Measurements from ENCODE around the gene PHACTR2.
A peak's percentile ranks its signal among the peaks of the same experiment; 100 is the strongest.

Gene PHACTR2

DNA sequence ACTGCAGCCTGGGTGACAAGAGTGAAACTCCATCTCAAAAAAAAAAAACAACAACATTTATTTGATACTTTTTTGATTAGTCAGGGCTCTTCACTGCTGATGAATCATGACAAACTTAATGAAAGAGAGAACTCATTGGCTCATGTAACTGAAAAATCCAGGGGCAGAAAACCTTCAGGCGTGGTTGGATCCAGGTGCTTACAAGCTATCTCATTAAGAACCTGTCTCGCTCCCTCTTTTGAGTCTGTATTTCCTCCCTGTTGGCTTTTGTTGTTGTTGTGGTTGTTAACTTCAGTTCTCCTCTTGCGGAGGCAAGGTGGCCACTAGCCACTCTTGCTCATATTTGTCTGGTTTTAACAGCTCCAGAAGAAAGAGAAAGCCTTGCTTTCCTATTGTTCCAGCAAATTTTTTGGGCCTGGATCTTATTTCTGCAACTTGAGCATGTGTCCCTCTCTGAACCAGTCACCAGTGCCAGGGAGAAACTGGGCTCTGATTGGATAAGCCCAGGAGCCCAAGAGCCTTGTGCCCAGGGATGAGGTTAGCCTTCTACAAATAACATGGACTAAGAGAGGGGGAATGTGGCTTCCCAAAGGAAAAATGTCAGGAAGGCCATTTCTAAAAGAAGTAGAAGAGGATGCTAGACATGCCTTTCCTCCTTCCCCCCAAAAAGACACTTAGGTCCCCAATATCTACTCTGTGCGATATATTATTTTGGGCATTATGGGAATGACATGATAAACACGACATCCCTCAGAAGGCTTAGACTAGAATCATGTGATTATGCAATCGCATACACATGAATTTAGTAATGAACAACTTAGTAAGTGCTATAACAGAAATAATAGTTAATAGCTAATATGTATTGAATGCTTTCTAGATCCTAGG is 64.5 kb downstream of the PHACTR2 start:
- DNase-seq (ENCODE audit: low spot score) = no peak

DNA sequence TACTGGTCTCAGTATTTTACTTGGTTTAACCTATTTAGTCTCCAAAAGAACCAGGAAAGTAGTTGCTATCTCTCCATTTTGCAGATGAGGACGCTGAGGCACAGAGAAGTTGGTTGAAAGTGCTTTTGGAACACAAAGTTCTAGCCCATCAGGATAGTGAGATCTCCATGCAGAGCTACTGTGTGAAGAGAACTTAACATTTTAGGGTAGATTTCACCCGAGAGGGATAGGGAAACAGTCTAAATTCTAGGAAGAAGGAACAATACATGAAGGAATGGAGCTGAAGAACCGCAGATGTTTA is 65.1 kb downstream of the PHACTR2 start:
- no peak for DNase-seq (ENCODE audit: low spot score)

DNA sequence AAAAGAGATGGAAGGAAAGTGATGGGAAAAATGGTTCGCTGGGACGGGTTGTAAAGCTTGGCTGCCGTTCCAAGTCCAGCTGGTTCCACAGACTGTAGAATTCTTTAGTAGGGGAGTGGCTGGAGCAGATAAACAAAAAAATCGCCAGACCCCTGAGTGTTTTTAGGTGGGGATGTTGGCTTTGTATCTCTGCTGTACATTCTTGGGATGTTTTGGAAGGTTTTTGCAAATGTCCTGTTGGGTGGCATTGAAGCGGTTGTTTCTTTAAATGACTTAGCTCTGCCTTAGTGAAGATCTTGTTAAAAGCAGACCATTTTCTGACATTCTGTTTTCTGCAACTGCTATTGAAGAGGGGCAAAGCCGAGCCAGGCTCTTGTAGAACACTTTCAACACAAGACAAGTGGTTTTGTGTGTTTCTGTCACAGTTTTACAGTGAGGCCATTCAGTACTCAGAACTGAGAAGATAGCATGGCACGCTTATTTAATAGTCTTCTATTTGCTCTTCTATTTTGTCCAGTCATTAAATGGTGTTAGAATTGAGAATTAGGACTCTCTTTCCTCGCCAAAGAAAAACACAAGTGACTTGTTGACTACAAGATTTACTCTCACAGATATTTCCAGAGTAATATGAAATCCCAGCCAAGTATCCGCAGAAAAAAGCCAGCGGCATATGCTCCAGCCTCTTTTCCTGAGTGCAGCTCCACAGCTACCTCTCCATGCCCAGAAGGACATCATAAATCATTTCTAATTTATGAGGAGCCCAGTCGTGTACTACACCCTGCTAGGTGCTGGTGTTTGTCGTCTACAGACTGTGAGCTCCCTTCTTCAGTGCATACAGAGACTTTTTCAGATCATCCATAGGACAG is 65.8 kb downstream of the PHACTR2 start:
- no peak for DNase-seq (ENCODE audit: low spot score)

DNA sequence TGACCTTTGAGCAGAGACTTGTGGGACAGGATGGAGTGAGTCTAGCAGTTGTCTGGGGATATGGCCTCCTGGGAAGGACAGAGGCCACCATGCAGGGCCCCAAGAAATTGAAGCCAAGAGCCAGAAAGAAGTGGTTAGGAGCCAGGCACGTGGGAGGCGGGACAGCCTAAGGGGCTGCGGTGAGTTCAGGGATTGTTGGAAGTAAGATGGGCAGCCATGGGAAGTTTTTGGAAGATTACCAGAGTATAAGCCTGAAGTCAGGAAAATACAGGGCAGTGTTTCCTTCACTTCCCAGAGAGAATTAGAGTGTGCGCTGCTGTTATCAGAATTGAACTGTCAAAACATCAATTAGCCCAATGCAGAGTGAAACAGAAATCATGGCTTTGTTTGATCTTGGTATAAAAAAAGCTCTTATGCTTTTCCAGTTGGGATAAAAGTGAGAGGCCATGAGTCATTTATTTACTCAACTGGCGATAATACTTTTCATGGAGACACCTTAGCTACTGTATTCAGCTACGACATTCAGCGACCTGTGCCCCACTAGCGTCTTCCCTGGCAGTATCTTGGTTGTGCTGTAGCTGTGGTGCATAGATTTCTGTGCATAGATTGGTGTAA is 66.9 kb downstream of the PHACTR2 start:
- DNase-seq (ENCODE audit: low spot score) = no peak

DNA sequence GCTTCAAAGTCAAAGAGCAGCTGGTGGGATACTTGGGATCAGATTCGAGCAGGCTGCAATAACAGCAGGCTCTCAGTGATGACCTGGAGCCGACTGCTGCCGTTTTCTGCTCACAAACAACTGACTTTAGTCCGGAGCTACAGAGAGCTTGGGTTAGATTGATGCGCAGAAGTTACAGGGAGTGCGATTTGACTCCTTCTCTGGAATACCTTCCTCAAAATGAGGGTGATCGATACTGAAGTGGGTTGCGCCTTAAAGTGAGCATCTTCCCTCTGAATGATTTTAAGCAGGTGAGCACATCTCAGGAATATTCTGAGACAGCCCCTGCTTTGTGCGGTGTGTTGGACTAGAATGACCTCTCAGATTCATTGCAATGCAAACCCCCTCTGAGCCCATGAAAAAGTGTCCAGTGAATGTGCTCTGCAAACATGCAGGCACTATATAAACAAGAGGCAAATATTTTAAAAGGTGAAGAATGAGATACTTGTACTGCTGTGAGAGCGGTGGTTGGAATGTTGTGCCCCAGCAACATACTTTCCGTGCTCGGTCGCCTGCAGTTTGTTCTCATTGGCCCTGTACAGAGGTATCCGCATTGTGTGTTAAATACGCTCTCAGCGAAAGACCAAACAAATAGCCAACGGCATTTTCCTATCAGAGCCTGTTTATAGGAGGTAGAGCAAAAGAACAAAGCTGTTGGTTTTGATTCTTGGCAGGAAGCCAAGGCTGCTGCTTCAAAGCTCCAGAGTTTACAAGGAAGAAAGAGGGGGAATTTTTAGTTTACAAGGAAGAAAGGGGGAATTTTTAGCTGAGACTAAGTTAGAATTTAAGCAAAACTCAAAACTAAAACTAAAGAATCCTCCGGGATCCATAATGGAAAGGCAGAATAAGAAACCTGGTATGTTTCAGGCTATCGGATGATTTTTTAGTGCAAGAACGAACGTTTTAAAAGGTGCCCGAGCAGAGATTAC is 67.7 kb downstream of the PHACTR2 start:
- DNase-seq (ENCODE audit: low spot score) = peak; percentile 46

DNA sequence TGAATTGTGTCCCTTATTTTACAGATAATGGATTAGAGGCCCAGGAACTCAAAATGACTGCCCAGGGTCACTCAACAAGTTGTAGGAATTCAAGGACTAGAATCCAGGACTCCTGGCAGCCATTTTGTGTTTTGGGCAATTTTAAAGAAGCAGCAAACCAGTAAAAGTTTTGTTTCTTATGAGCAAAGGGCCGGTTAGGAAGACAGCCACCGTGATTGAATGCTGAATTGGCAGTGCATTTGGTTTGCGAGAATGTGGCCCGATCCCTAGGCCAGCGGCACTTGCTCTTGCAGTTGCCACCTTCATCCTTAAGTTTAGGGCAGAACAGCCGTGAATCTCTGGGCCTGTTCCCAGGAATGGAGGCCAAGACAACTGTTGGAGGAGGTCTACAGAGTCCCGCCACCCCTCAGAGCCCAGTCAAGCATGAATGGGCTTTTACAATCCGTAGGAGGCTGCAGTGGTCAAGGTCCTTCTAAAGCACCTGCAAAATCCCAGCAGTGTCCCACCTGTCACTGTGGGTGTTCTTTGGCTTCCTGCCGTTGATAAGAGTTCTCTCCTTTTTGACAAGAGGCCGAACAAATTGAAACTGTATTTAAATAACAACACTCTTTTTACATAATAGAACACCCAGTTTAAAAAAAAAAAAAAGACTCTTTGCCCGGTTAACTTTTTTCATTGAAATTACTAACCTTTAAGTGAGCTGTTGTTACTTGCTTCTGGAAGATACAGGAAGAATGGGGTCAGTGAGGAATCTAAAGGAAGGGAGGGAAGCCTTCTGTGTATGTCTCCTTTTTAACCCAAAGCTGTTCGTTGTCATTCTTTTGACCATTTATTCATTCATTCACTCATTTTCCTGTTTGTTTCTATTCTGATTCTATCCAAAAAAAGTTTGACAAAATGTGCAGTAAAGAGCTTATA is 68.7 kb downstream of the PHACTR2 start:
- no peak for DNase-seq (ENCODE audit: low spot score)

DNA sequence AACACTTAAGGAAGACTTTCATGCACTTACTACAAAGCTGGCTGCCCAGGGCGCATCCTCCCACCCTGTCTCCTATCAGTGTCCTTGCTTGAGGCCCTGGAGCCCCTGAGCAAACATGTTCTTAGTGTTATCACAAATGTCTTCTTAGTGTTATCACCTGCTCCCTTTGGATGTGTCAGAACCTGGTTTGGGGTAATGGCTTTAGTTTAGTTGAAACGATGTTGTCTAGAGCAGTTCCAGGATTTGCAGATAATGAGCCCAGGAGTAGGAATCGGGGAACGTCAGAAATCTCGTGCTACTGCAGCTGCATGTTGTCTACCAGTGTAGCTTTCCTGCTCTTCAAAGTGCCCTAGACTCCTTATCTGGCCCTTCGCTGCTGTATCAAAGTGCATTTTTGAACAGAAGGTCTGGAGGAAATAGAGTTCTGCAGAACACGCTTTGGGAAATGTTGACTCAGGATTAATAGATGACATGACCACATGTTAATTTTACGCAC is 69.6 kb downstream of the PHACTR2 start:
- no peak for DNase-seq (ENCODE audit: low spot score)

DNA sequence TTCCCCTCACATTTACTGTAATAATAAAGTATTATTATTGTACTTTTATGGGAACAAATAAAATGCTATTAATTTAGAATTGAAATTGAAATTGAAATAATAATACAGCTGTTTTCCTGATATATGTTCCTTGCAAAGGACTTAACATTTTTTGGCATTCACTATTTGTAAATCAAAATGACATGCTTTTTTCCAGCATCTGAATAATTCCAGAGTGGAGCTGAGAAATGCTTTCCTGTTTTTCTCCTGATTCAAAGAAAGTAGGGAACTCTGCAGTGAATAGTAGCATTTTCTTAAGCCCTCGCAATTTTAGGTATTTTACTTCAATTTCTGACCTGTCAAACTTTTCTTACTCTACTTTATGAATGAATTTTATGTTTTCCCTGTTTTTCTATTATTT is 72.1 kb downstream of the PHACTR2 start:
- no peak for DNase-seq (ENCODE audit: low spot score)

DNA sequence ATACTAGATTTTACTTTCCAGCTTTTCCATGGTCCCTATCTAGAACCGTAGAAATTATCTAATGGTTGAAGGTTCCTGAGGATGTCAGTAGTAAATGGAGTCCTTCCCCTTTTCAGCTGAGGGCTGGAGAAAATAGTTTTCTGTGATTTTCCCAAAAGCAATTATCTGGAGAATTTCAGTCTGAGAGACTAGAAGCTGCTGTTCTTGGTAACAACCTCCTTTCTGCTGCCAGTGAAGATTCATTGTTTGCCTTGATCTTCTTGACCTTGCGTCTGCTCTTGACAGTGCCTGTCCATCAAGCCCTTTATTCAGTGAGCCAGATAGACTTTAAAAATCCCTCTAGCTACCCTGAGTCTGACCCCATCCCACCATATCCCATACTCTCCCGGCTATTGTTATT is 73.1 kb downstream of the PHACTR2 start:
- no peak for DNase-seq (ENCODE audit: low spot score)

DNA sequence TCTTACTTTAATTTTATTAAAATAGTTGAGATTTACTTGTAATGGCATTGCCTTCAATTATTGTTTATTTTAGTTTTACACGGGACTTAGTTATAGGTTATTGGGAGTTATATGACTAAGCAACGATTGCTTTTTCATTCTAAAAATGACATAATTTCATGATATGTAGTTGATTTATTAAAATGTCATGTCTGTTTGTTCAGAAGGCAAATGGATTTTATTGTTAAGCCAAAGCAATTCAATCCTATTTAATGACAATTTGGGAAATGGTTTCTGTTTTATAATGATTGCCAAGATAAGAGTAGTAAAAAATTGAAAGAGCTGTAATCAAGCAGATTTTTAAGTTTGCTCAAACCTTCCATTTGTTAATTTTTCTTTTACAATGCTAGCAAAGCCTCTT is 74.7 kb downstream of the PHACTR2 start:
- DNase-seq (ENCODE audit: low spot score) = no peak

DNA sequence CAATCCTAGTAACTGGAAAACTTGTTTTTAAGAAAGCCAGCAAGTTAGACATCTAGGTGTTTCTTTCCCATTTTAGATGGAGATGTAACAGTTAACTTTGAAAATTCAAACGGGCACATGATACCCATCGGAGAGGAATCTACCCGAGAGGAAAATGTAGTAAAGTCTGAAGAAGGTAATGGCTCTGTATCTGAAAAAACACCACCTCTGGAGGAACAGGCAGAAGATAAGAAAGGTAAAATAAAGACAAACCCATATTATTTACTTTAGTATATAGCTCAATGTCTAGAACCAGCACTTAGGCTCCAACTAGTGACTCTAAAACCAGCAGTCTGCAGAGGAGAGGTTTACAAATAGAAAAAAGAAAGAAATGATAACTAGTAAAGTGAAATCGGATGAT is 75.9 kb downstream of the PHACTR2 start:
- DNase-seq (ENCODE audit: low spot score) = no peak

DNA sequence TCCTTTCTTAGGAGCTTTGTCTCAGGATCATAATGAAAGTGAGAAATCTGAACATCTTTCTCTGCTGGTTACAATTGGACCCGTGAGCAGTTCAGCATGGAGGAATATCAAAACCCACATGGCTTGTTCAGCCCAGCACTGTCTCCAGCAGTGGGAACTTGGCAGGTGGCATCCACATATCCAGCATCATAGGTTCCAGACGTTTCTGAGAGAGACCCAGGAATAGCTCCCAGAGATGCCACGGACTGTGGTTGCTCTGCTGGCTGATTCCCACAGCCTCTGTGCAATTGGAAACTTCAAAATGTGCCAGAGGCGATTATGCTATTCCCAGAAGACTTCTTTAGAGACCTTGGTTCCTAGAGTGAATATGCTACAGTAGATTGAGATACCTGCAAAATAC is 76.4 kb downstream of the PHACTR2 start:
- DNase-seq (ENCODE audit: low spot score) = no peak

DNA sequence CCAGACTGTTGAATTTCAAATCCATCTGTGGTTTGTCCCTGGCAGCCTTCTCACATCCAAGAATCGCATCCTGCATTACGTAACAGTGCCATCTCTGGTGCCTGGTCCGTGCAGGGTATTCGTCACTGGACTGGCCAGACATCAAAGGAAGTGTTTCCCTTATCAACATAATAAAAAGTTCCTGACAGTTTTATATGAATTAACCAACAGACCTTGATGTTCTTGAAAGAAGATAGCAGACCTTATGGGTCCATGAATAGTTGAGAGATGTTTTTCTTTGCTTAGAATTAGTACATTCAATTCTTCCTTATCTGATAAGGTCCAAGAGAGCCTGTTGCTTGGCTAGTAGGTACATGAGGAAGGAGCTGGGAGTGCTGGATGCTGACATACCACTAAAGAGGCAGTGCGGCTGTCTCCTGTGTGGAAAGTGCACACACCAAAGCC is 77.6 kb downstream of the PHACTR2 start:
- DNase-seq (ENCODE audit: low spot score) = no peak

DNA sequence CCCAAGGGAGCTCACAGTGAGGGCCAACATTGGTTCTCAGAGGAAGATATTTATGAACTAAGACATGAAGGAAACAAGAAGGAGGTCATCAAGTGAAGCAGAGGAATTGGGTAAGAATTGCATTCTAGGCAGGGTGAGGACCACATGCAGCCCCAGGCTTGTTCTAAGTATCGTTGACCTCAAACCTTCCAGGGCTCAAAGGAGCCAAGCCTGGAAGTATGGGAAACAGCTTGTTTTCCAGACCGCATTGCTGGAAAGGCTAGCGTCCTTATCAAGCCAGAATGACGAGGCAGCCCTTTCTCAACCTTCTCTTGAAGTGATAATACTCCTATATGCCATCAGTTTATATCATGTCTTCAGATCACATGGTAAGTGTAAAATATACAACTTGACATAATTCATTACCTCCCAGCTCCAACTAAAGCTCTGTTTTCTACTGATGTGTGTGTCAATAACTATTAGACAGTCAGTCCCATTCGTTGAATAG is 79.6 kb downstream of the PHACTR2 start:
- no peak for DNase-seq (ENCODE audit: low spot score)

DNA sequence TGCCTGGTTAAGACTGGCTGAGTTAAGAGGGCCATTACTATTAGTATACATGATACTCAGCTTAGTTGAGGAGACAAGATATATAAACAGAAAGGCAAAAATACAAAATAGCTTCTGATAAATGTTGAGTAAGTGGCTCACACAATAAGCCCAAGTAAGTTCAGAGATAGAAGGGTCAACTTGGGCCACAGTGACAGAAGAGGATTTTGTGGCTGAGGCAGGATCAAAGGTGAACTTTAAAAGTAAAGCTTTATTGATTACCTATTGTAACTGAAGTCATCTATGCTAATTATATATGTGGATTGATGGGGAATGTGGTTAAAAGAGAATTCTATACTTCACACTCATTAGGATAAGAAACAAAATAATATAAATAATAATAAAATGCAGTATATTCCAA is 80.8 kb downstream of the PHACTR2 start:
- DNase-seq (ENCODE audit: low spot score) = no peak

DNA sequence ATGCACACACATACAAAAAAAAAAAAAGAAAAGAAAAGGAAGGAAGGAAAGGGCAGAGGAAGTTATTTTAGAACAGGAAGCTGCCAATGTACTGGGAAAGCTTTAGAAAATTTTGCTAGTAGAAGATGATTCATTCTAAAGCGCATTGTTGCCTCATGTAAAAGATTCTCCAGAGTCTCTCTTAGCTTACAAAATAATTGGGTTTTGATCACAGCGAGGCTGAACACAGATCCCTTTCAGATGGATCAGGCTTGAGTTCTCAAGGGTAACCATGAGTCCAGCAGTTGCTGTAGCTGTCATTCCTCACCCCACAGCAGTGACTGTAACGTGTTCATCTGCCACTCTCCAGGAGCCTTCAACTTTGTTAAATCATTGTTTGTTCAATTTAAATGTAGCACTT is 81.9 kb downstream of the PHACTR2 start:
- DNase-seq (ENCODE audit: low spot score) = no peak

DNA sequence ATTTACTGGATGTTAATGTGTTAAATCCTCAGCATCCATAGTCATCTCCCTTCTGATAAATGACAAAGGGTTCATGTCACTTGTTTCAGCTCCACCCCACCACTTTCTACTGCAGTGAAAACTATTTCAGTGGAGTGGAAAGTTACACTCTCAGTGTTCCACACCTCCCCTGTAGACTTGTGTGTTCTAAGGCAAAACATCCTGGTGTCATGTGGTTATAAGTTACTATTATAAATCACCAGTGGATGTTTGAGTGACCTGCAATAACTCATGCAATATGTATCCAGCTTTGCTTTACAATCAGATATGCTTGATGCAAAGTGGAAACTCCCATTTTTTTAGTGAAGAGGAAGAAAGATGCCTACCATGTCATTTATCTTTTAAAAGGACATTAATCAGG is 83.3 kb downstream of the PHACTR2 start:
- no peak for DNase-seq (ENCODE audit: low spot score)

DNA sequence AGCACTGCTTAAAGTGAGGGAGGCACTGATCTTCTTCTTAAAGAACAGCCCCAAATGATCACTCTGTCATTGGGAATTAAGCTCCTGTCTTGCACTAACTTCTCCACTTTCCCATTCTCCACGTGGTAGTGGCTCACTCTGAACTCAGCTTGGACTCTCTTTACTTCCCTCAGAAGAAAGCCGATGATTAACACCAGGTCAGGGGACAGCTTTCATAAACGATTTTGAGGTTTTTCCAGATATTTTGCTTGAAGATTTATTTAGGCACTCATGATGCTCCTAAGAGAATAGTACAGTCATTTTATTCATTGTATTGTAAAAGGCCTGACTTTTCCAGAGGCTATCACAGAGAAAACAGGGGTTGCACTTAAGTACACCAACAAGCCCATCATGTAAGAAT is 84.4 kb downstream of the PHACTR2 start:
- no peak for DNase-seq (ENCODE audit: low spot score)

DNA sequence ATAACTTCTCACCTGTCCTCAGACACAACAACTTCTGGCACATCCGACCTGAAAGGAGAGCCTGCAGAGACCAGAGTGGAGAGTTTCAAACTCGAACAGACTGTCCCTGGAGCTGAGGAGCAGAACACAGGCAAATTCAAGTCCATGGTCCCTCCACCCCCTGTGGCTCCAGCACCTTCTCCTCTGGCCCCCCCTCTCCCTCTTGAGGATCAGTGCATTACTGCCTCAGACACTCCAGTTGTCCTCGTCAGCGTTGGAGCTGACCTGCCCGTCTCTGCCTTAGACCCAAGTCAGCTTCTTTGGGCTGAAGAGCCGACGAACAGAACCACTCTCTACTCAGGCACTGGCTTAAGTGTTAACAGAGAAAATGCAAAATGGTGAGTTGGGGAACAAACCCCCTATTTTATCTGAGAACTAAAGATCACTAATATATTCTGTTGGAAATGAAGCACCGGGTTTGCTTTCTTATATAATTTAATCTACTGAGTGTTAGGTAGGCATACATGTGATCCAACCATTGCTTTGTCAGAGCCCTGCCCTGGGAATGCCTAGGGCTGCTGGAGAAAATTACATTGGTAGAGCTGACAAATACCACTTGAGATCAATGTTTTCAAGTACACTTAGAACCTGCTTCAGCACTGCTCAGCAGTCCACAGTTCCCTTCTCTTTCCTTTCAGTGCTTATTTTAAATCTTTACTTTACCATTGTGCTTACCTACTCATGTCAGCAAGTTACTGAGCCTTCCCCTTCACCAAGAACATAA is 87.8 kb downstream of the PHACTR2 start:
- no peak for DNase-seq (ENCODE audit: low spot score)

DNA sequence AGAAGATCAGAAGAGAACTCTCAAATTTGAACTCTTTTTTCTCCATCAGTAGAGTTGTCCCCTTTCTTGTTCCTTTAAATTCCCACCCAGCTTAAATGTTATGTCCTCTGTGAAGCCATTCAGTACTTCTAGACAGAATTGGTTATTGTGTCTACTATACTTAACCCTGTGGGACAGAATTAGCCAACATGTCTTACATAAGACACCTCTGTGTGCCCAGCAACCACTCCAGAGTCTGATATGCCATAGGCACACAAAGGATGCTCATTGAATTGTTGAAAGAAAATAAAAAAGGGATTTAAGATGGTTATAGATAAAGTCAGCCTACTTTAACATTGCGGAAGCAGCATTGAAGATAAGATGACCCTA is 88.4 kb downstream of the PHACTR2 start:
- DNase-seq (ENCODE audit: low spot score) = no peak
